ENCODE results near the gene SMCHD1. TPM values are rescaled to one million over a fixed set of nuclear protein-coding genes. Genes with fewer than 3 reads are reported as not detected.
"Not testable (repeated sequence)": the region's sequence is repeated elsewhere in the genome, so short reads cannot be mapped to it uniquely, and the experiment has no call there.

Gene SMCHD1
- total RNA-seq, 1 donor = 33.7 TPM

DNA sequence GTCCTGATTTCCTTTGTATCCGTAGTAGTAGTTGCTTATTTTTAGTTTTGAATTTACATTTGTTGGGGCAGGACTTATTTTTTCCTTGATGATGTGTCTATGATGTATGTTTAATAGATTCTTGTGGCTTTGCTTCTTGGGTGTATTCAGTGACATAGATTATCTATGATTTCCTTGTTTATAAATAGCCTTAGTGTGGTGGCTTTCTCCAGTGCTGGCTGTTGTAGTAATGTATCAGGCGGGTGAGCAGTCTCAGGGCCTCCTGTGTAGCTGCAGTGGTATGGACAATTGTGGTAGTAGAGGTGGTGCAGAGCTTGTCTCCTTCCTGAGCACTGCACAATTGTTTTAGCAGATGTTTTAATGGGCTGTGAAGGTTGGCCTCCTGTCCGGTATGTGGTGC, 60.5 kb downstream of the SMCHD1 start:
- no peak for DNase-seq (ENCODE audit: low read depth in 2 of 3, low spot score in 2 of 3)

GRCh38 chr18:2716394-2717326, 61.1 kb downstream of the SMCHD1 start:
- no peak for DNase-seq (ENCODE audit: low read depth in 2 of 3, low spot score in 2 of 3)

DNA sequence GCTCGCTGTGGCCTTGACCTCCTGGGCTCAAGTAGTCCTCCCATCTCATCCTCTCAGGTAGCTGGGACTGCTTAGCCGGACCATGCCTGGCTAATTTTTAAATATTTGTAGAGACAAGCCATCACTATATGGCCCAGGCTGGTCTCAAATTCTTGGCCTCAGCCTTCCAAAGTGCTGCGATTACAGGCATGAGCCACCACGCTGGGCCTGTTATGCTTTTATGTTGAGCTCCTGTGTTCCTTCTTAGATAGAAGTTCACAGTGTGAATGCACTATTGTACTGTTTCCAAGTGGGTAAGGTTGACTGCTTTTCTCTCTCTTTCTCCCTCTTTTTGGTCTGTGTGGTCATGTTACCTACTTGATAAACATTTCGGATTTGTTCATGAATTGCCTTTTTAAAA, 61.9 kb downstream of the SMCHD1 start:
- no peak for DNase-seq (ENCODE audit: low read depth in 2 of 3, low spot score in 2 of 3)

GRCh38 chr18:2719040-2719439, 63.5 kb downstream of the SMCHD1 start:
- no peak for DNase-seq (ENCODE audit: low read depth in 2 of 3, low spot score in 2 of 3)

GRCh38 chr18:2723207-2723606, 67.7 kb downstream of the SMCHD1 start:
- no peak for DNase-seq (ENCODE audit: low read depth in 2 of 3, low spot score in 2 of 3)

DNA sequence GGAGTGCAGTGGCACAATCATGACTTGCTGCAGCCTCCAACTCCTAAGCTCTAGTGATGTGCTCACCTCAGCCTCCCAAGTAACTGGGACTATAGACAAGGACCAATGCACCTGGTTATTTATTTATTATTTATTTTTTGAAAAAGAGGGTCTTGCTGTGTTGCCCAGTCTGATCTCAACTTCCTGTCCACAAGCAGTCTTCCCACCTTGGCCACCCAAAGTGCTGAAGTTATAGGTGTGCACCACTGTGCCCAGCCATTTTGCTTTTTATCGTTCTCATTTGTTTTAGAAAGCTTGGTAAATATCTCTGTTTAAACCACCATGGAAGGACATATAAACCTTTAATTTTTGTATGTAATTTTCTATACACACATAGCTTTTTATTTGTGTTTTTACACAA, 74.2 kb downstream of the SMCHD1 start:
- DNase-seq (ENCODE audit: low read depth in 2 of 3, low spot score in 2 of 3) = no peak

DNA sequence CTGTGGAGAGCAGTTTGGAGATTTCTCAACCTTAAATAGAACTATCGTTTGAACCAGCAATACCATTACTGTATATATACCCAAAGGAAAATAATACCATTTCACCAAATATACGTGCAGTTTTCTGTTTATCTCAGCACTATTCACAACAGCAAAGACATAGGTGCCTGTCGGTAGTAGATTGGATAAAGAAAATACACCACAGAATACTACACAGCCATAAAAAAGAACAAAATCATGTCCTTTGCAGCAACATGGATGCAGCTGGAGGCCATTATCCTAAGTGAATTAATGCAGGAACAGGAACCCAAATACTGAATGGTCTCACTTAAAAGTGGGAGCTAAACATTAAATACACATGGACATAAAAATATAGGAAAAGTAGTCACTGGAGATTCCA, 81.3 kb downstream of the SMCHD1 start:
- DNase-seq (ENCODE audit: low read depth in 2 of 3, low spot score in 2 of 3) = no peak

- DNase-seq (ENCODE audit: low read depth in 2 of 3, low spot score in 2 of 3) = not testable (repeated sequence)
These were observed 84.6 kb downstream of the SMCHD1 start for GRCh38 chr18:2740082-2740481.

GRCh38 chr18:2746274-2746673, 90.7 kb downstream of the SMCHD1 start:
- no peak for DNase-seq (ENCODE audit: low read depth in 2 of 3, low spot score in 2 of 3)

DNA sequence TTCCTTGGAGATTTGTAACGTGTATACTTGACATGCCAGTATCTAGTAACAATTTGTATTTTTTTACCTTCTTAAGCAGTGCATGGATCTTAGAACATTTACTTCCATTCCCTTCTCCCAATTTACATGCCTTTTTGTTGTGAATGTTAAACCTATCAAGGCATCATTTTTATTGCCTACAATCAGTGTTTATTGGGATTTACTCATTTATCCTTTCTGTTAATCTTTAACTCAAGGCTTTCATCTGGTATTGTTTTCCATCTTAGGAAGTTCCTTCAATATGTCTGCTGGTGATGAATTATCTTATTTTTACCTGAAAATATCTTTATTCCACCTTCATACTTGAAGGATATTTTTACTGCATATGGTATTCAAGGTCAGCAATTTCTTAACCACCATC, 102.8 kb downstream of the SMCHD1 start:
- no peak for DNase-seq (ENCODE audit: low read depth in 2 of 3, low spot score in 2 of 3)

- no peak for DNase-seq (ENCODE audit: low read depth in 2 of 3, low spot score in 2 of 3)
These were observed 119.1 kb downstream of the SMCHD1 start for GRCh38 chr18:2774669-2775068.

DNA sequence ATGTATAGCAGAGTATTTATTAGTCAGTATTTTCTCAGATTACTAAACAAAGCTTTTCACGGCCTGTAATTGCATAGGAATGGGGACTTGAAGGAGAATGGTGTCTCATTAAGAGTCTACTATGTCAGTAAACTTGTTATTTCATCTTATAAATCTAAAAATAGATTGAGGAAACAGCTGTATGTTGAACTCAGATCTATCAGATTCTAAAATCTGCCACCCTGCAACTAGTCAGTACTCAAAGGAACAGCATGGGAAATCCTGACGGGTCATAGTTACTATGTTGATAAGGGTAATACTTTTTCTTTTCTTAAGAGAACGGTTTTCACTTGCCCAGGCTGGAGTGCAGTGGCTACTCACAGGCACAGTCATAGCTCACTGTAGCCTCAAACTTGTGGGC, 121.1 kb downstream of the SMCHD1 start:
- peak in 2 of 3 donors; percentile 23 to 74 for DNase-seq (ENCODE audit: low read depth in 2 of 3, low spot score in 2 of 3)

DNA sequence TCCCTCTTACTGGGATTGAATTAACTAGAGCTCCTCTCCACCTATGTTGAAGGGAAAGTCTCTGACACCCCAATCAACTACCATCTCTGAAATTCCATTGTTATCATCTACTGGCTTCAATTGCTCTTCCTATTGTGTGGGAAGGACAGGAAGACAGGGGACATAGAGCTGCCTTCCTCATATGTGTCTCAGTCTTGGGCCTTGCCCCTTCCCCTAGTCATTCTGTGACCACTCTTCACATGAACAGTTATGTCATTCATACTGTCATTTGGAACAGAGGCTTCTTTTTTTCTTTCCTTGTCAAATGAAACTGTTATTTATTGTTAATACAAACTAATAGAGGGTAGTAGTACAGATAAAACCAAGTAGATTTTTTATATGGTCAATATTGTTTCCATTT, 121.7 kb downstream of the SMCHD1 start:
- DNase-seq (ENCODE audit: low read depth in 2 of 3, low spot score in 2 of 3) = no peak

GRCh38 chr18:2780750-2781149, 125.2 kb downstream of the SMCHD1 start:
- DNase-seq (ENCODE audit: low read depth in 2 of 3, low spot score in 2 of 3) = no peak

DNA sequence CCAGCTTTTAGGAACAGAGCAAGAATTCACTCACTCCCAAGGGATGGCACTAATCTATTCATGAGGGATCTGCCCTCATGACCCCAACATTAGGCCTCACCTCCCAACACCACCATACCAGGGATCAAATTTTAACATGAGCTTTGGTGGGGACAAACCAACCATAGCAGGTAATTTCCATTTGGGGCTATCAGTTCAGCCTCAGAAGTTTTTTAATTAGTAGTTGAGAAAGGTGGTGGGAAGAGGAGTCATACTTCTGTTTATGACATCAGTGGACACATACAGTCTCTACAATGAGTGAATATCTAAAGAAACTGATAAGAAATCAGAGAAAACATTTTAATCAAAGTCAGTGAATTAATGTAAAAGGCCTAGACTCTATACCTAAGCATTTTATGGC, 131.7 kb downstream of the SMCHD1 start:
- no peak for DNase-seq (ENCODE audit: low read depth in 2 of 3, low spot score in 2 of 3)

DNA sequence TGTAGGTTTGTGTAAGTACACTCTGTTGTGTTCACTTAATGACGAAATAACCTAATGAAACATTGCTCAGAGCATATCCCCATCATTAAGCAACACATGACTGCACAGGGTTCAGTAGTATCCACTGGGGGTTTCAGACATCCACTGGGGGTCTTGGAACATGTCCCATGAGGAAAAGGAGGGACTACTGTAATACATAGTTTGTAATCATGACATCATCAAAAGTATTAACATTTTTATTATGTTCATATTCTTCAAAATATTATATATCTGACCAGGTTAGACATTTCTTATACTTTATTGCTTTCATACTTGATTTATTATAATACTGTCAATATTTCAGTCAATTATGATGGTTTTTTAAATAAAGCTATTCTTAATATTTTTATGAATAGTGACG, 136.9 kb downstream of the SMCHD1 start:
- no peak for DNase-seq (ENCODE audit: low read depth in 2 of 3, low spot score in 2 of 3)

GRCh38 chr18:2794159-2794558, 138.6 kb downstream of the SMCHD1 start:
- no peak for DNase-seq (ENCODE audit: low read depth in 2 of 3, low spot score in 2 of 3)

DNA sequence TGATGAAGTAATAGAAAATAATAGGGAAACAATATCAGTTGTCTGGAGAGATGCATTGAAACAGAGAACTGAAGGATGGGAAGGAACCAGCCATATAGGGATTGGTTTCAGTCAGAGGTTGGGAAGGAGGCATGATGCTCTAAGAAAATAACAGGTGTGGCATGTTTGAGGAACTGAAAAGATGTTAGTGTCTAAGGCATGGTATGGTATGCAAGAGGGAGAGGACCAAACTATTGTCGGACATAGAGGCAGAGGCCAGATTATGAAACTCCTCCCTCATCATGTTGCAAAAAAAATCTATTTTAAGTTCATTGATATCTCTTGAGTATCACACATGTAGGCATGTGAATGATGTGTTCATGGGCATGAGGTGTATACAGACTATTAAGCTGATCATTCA, 142.4 kb downstream of the SMCHD1 start:
- DNase-seq (ENCODE audit: low read depth in 2 of 3, low spot score in 2 of 3) = no peak

DNA sequence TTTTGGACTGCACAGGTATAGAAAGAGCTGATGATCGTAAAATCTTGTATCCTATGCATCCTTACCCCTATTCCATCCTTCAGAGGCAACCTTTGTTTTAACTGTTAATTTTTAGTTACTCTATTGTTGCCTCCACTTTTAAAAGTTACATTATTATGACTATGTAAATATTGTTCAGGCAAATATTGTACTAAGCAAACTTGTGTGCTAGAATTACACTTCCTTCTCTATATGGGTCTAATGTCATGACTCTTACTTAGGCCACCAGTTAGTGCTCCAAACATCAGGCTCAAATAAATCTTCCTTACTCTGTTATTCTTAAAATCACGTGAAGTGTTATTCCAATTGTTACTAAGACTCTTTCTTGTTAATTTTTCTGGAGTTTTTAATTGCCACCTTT, 143.8 kb downstream of the SMCHD1 start:
- no peak for DNase-seq (ENCODE audit: low read depth in 2 of 3, low spot score in 2 of 3)

DNA sequence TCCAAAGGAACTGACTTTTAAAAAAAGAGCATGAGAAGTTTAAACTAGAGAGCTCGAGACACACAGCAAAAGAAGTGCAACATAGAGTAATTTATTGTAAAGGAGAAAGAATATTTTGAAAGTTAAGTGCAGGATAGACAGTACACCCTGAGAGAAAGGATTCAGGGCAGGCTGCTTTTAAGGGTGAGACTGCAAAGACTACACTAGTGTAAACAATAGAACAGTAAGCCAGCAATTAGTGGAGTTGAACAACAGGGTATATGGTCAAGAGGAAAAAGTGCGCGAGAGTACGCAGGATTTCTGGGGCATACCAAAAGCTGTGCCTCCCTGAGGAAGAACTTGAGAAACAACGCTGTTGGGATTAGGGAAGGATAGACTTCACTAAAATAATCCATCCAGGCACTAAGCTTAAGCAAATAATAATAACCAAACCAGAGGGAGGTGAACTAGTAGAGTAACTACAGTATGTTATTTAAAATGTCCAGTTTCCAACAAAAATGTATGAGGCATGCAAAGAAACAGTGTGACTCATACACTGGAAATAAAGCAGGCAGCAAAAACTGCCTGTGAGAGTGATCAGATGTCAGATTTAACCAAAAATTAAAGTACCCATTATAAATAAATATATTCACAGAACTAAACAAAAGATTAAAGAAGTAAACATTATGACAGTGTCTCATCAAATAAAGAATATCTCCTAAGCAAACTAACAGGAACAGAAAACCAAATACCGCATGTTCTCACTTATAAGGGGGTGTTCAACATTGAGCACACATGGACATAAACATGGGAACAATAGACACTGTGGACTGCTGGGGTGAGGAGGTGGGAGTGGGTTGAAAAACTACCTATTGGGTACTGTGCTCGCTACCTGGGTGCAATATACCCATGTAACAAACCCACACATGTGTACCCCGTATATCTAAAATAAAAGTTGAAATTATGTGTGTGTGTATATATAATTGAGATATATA, 150.7 kb downstream of the SMCHD1 start:
- DNase-seq (ENCODE audit: low read depth in 2 of 3, low spot score in 2 of 3) = no peak

DNA sequence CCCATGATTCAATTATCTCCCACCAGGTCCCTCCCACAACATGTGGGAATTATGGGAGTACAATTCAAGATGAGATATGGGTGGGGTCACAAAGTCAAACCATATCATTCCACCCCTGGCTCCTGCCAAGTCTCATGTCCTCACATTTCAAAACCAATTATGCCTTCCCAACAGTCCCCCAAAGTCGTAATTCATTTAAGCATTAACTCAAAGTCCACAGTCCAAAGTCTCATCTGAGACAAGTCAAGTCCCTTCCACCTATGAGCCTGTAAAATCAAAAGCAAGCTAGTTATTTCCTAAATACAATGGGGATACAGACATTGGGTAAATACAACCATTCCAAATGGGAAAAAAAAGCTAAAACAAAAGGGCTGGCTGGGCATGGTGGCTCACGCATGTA, 153.1 kb downstream of the SMCHD1 start:
- DNase-seq (ENCODE audit: low read depth in 2 of 3, low spot score in 2 of 3) = not testable (repeated sequence)

Measured in hematopoietic multipotent progenitor cell (in vitro differentiated cells).